HG03565 (cell line): ENCODE results near the gene PHF21B.
"Not testable (repeated sequence)": the region's sequence is repeated elsewhere in the genome, so short reads cannot be mapped to it uniquely, and the experiment has no call there.

Experiments
- ATAC-seq: cut with Tn5 transposase; IDR thresholded peaks from one replicate; pipeline ENCODE4 v1.9.1; 2021; ENCODE audit warnings: mild to moderate bottlenecking, moderate library complexity; ENCODE audit not compliant: unreplicated experiment

The PHF21B gene

GRCh38 chr22:44881624-44882023, 128.2 kb downstream of the PHF21B start:
- no peak for ATAC-seq

DNA sequence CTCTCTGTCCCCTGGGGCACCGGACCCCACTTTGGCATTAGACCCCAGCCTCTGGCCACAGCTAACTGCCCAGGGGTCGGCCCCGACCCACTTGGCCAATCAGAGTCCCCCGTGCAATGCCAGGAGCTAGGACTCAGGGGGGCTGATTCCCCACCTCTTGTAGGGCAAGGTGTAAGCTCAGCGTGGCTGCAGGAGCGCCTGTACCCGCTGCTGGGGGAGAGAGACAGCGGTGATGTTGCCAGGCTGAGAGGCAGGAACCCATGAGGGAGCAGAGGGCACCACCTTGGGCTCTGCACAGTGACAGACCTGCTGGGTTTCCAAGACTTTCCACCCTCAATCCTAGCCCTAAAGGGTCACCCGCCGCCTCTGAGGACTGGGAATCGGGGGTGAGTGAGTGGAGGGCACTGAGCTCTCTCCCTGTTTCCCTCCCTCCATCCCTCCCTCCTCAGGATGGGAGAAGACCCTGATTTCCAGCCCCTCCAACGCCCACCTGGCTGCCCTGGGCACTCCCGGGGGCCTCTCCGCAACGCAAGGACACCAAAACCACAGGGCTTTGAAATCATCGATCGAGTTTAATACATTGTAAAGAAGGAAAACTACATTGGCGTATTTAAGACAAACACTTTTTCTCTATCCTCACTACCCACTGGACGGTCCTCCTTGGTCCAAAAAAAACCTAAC, 129.1 kb downstream of the PHF21B start:
- ATAC-seq, result no peak

GRCh38 chr22:44879301-44879680, 130.5 kb downstream of the PHF21B start:
- no peak for ATAC-seq

DNA sequence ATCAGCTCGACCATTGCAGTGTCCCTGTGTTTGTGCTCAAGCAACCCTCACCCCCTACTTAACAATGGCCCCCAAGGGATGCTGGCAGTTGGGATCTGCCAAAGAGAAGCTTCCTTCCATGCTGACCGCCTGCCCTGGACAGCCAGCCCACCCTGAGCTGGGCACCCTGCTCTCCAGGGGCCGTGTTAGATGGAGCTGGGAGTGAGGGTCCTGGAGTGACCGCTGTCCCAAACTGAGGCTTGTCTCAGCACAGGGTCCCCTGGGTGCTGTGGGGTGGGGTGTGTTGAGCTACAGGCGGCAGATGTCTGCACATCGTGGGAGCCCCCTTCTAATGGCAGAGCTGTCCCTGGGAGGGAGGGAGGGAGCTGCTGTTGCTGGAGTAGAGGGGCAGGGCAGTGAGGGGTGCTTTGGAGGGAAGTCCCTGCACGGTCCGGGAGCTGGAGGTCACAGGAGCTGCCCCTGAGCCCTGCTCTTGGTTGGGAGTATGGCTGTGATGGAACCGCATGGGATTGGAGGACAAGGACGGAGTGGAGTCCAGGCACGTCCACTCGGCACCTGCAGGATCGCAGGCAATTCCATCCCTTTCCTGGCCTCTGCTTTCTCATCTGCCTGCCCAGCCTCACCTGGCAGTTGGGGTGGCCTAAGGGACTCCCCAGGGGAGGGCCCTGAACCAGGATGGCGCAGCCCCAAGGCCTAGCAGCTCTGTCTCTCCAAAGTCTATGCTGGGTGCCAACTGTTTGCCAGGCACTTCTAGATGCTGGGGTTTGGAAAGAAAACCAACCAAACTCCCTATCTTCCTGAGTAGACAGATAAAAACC, 131.1 kb downstream of the PHF21B start:
- ATAC-seq, result no peak

GRCh38 chr22:44876921-44877320, 132.9 kb downstream of the PHF21B start:
- no peak for ATAC-seq

DNA sequence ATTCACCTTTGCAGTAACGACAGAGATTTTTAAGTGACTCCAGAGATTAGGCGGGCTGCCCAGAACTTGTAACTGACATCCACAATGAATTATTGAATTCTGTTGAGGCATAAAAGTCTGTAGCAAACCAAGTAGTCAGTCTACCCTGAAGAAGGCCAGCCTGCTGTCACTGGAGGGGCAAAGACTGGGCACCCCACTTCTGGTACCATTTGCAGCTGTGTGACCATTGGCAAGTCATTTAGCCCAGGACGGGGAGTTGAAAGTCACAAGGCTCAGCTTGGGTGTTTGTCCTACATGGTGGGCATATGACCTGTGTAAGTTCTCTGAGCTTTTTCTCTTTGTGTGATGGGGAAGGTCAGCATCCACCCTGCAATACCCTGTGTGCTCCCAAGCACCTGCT, 138.0 kb downstream of the PHF21B start:
- ATAC-seq, result no peak

- no peak for ATAC-seq
These were observed 139.8 kb downstream of the PHF21B start for GRCh38 chr22:44870021-44870420.

DNA sequence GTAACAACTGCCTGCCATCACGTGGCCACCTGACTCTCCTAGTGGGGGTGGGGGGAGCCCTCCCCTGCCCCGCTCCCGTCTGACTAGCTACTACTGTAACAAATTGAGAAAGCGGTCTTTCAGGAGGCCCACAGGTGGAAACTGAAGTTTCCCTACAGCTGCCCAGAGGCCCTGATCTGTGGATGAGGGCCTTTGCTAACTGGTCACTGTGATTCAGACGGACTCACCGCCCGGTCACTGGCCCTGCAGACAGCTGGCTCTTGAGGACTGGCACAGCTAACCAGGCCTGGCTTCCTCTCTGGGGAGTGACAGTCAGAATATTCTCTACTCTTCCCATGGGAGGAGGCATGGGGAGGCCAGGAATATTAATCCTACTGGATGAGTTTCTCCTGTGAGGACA, 140.6 kb downstream of the PHF21B start:
- no peak for ATAC-seq

DNA sequence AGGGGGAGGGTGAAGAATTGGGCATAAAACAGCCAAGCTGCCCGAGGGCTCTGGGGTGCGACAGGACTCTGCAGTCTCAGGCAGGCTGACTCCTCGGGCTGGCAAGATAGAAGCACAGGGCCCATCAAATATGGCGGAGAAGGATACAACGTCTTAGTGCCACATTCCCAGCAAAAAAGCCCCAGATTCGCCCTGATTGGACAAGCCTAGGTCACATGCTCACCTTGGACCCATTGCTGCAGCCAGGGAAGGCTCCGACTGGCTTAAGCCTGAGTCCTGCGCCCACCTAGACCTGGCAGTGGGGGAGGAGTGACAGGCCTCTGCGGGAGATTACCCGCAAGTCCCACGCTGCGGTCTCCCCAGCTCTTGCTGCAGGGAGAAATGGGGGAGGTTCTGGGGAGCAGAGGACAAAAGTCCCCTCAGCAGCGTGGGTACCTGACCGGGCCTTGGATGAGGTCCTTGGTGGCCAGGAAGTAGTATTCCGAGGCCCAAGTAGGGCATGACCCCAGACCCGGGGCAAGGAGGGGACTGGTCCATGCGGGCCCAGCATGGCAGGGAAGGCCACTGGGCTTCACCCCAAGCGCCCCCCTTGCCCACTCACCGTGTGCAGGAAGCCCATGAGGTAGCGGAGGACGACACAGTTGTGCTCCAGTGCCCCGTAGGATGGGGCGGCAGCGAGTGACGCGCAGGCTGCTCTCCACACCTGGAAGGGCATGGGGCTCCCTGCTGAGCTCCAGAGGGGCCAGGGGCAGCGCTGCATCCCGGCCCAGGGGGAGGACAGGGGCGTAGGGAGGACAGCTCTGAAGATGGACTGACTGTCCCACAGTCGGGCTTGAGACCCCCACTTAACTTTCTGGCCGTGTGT, 144.4 kb downstream of the PHF21B start:
- no peak for ATAC-seq

DNA sequence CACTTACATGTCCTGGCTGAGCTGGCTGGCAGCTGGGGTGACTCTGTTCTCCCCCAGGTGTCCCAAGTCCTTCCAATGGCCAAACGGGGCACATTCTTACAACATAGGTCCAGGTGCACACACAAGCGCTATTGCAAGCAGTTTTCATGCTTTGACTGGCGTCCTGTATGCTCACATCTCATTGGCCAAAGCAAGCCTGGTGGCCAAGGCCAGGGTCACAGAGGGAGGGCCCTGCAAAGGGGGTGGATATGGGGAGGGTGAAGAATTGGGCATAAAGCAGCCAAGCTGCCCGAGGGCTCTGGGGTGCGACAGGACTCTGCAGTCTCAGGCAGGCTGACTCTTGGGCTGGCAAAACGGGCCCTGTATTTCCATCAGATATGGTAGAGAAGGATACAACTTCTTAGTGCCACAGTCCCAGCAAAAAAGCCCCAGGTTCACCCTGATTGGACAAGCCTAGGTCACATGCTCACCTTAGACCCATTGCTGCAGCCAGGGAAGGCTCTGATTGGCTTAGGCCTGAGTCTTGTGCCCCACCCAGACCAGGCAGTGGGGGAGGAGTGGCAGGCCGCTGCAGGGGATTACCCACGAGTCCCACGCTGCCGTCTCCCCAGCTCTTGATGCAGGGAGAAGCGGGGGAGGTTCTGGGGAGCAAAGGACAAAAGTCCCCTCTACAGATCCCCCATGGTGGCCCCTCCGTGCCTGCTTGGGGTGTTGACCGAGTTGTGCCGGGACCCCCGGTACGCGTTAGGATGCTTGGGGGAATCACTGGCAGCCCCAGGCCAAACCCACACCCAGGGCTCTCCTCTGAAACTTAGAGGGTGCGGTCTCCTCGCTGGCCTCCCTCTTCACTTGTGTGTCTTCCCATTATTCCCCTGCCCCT, 146.6 kb downstream of the PHF21B start:
- no peak for ATAC-seq

DNA sequence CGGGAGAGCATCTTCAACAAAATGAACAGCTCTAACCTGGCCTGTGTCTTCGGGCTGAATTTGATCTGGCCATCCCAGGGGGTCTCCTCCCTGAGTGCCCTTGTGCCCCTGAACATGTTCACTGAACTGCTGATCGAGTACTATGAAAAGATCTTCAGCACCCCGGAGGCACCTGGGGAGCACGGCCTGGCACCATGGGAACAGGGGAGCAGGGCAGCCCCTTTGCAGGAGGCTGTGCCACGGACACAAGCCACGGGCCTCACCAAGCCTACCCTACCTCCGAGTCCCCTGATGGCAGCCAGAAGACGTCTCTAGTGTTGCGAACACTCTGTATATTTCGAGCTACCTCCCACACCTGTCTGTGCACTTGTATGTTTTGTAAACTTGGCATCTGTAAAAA, 147.5 kb downstream of the PHF21B start:
- no peak for ATAC-seq

DNA sequence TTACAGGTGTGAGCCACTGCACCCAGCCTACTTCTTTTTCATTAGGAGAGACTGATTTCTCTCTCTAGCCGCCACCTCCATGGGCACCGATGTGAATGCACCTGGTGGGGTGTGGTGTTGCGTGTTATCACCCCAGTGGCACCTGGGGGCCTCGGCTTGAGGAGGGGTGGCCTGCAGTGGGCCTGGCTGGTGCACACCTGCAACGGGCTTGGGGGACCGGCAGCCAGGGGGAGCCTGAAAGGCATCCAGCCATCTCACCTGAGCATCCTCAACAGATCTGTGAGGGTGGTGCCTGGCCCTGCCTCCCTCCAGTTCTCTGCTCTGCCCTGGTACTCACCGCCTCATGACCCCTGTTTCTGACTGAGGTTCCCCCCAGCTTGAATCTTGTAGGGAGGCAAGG, 148.6 kb downstream of the PHF21B start:
- ATAC-seq, result no peak

GRCh38 chr22:44860311-44860710, 149.5 kb downstream of the PHF21B start:
- no peak for ATAC-seq

GRCh38 chr22:44859641-44860040, 150.2 kb downstream of the PHF21B start:
- no peak for ATAC-seq

- not testable (repeated sequence) for ATAC-seq
These were observed 151.0 kb downstream of the PHF21B start for GRCh38 chr22:44858819-44859218.

DNA sequence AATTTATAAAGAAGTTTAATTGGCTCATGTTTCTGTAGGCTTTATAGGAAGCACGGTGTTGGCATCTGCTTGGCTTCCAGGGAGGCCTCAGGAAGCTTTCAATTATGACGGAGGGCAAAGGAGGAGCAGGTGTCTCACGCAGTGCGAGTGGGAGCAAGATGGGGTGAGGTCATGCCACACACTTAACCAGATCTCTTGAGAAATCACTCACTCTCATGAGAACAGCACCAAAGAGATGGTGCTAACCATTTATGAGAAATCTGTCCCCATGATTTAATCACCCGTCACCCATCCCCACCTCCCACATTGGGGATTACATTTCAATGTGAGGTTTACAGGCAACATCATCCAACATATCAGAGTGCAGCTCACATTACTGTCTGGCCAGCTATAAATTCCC, 153.9 kb downstream of the PHF21B start:
- no peak for ATAC-seq

- not testable (repeated sequence) for ATAC-seq
These were observed 155.2 kb downstream of the PHF21B start for GRCh38 chr22:44854641-44855040.

GRCh38 chr22:44850946-44851345, 158.9 kb downstream of the PHF21B start:
- ATAC-seq, result no peak

DNA sequence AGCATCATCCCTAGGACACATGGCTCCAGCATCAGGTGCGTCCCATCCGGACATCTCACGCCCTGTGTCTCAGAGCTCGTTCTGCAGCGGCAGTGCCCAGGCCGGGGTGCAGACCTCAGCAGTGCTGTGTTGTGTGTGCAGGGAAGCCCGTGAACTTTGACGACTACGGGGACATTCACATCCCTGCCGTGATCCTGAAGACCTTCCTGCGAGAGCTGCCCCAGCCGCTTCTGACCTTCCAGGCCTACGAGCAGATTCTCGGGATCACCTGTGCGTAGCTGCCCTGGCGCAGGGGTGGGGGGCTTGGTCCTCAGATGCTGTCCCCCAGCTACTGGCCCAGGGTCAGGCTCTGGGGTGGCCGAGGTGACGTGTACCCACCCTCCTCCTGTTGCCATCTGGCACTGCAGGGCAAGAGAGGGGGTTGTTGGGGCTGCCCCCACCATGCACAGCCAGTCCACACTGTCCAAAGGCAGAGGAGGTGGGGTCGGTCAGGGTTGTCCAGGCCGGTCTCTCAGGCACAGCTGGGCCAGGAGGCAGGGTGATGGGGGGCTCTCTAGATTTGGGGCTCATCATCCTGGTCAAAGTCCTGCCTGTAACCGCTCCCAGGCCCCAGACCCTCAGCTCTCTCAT, 160.9 kb downstream of the PHF21B start:
- no peak for ATAC-seq

- no peak for ATAC-seq
These were observed 161.5 kb downstream of the PHF21B start for GRCh38 chr22:44848296-44848741.
